IgD-negative memory B cell (primary cell): ENCODE measurements around the gene NOM1. TPM values are rescaled to one million over a fixed set of nuclear protein-coding genes. Genes with fewer than 3 reads are reported as not detected.

Experiments used
- H3K27ac Mint-ChIP-seq, 3 donors: one replicate each; pipeline ENCODE4 v1.8.0; 2020 to 2022; ENCODE audit warnings: mild to moderate bottlenecking in 3 of 3, mixed read lengths in 3 of 3, moderate library complexity in 1 of 3
- H3K27me3 Mint-ChIP-seq: one replicate; pipeline ENCODE4 v1.8.0; 2021; ENCODE audit warnings: mixed read lengths
- H3K36me3 Mint-ChIP-seq: one replicate; pipeline ENCODE4 v1.8.0; 2020; ENCODE audit warnings: mild to moderate bottlenecking, mixed read lengths
- H3K4me1 Mint-ChIP-seq, 3 donors: one replicate each; pipeline ENCODE4 v1.8.0; 2020 to 2022; ENCODE audit warnings: mixed read lengths in 3 of 3, mild to moderate bottlenecking in 1 of 3
- H3K4me3 Mint-ChIP-seq, 4 donors: one replicate each; pipeline ENCODE4 v1.8.0; 2020 to 2022; ENCODE audit warnings: mild to moderate bottlenecking in 4 of 4, mixed read lengths in 4 of 4, moderate library complexity in 3 of 4
- H3K9me3 Mint-ChIP-seq, 3 donors: one replicate each; pipeline ENCODE4 v1.8.0; 2020 to 2021; ENCODE audit warnings: mixed read lengths in 3 of 3, mild to moderate bottlenecking in 1 of 3
- polyA plus RNA-seq: library from polyadenylated mRNA; unstranded; fragments of 300-500 nt; fragmentation: Illumina TruSeq; gene quantifications from one replicate; pipeline ENCODE4 v1.2.3, GENCODE V29; 2021

The NOM1 gene
- polyA plus RNA-seq, 1 donor from 2014 or later = 9.4 TPM

GRCh38 chr7:156986378-156986777, 36.9 kb downstream of the NOM1 start:
- Mint-ChIP-seq H3K9me3 (no peaks in the 10 kb centered on the region), H3K27ac (no peak overlapping the region), H3K27me3 (peaks cover 3% of the 10 kb centered on the region), H3K4me1 (no peaks in the 10 kb centered on the region), H3K36me3 (no peaks in the 10 kb centered on the region), H3K4me3 (no peak overlapping the region)

GRCh38 chr7:156988343-156989185, 39.1 kb downstream of the NOM1 start:
- no peaks in the 10 kb centered on the region for H3K9me3 Mint-ChIP-seq
- H3K4me1 Mint-ChIP-seq = no peaks in the 10 kb centered on the region
- H3K27me3 Mint-ChIP-seq = peaks cover 10% of the 10 kb centered on the region
- H3K27ac Mint-ChIP-seq = no peak overlapping the region
- H3K4me3 Mint-ChIP-seq = no peak overlapping the region
- no peaks in the 10 kb centered on the region for H3K36me3 Mint-ChIP-seq

- H3K27ac Mint-ChIP-seq = no peak overlapping the region
- no peaks in the 10 kb centered on the region for H3K4me1 Mint-ChIP-seq
- peaks cover 18% of the 10 kb centered on the region for H3K27me3 Mint-ChIP-seq
- H3K9me3 Mint-ChIP-seq = no peaks in the 10 kb centered on the region
- H3K36me3 Mint-ChIP-seq = no peaks in the 10 kb centered on the region
- no peak overlapping the region for H3K4me3 Mint-ChIP-seq
Observed at GRCh38 chr7:156989766-156990535, 40.4 kb downstream of the NOM1 start.

GRCh38 chr7:156993021-156993924, 43.8 kb downstream of the NOM1 start:
- no peak overlapping the region for H3K4me3 Mint-ChIP-seq
- H3K27ac Mint-ChIP-seq = peak overlapping the region in 1 of 3 donors; percentile 28
- no peaks in the 10 kb centered on the region for H3K36me3 Mint-ChIP-seq
- no peaks in the 10 kb centered on the region for H3K9me3 Mint-ChIP-seq
- H3K4me1 Mint-ChIP-seq = no peaks in the 10 kb centered on the region
- peaks cover 43% of the 10 kb centered on the region for H3K27me3 Mint-ChIP-seq

- no peaks in the 10 kb centered on the region for H3K9me3 Mint-ChIP-seq
Observed at GRCh38 chr7:156993925-156994235, 44.4 kb downstream of the NOM1 start.

GRCh38 chr7:156994417-156994816, 44.9 kb downstream of the NOM1 start:
- peaks cover 48% of the 10 kb centered on the region for H3K27me3 Mint-ChIP-seq
- peak overlapping the region in 1 of 4 donors; percentile 37 for H3K4me3 Mint-ChIP-seq
- H3K4me1 Mint-ChIP-seq = peaks cover 0 to 2% (median 1%) of the 10 kb centered on the region in 3 donors
- no peaks in the 10 kb centered on the region for H3K9me3 Mint-ChIP-seq
- H3K27ac Mint-ChIP-seq = peak overlapping the region in 1 of 3 donors; percentile 43
- no peaks in the 10 kb centered on the region for H3K36me3 Mint-ChIP-seq

More at GRCh38 chr7:156993925-156994235, 44.4 kb downstream of the NOM1 start:
- no peaks in the 10 kb centered on the region for H3K36me3 Mint-ChIP-seq
- H3K4me1 Mint-ChIP-seq = no peaks in the 10 kb centered on the region
- no peak overlapping the region for H3K27ac Mint-ChIP-seq
- peaks cover 44% of the 10 kb centered on the region for H3K27me3 Mint-ChIP-seq
- peak overlapping the region in 1 of 4 donors; percentile 37 for H3K4me3 Mint-ChIP-seq

- Mint-ChIP-seq H3K27me3 (peaks cover 57% of the 10 kb centered on the region), H3K4me3 (peak overlapping the region; percentile 65 to 87 (median 74)), H3K36me3 (no peaks in the 10 kb centered on the region), H3K9me3 (peaks cover 0 to 2% (median 2%) of the 10 kb centered on the region in 3 donors), H3K4me1 (peaks cover 11 to 13% (median 13%) of the 10 kb centered on the region in 3 donors), H3K27ac (no peak overlapping the region)
Observed at GRCh38 chr7:156998988-156999957, 49.8 kb downstream of the NOM1 start.

GRCh38 chr7:156999958-157000726, 50.6 kb downstream of the NOM1 start:
- H3K27ac Mint-ChIP-seq = peak overlapping the region in 2 of 3 donors; percentile 4 to 14
- H3K4me1 Mint-ChIP-seq = peaks cover 14 to 19% (median 16%) of the 10 kb centered on the region in 3 donors
- H3K36me3 Mint-ChIP-seq = no peaks in the 10 kb centered on the region
- H3K4me3 Mint-ChIP-seq = peak overlapping the region; percentile 72 to 93 (median 82)
- H3K27me3 Mint-ChIP-seq = peaks cover 60% of the 10 kb centered on the region
- peaks cover 0 to 4% (median 2%) of the 10 kb centered on the region in 3 donors for H3K9me3 Mint-ChIP-seq

GRCh38 chr7:157000741-157001653, 51.5 kb downstream of the NOM1 start:
- peak overlapping the region; percentile 4 to 87 (median 14) for H3K27ac Mint-ChIP-seq
- H3K27me3 Mint-ChIP-seq = peaks cover 55% of the 10 kb centered on the region
- H3K9me3 Mint-ChIP-seq = peaks cover 0 to 4% (median 2%) of the 10 kb centered on the region in 3 donors
- H3K36me3 Mint-ChIP-seq = no peaks in the 10 kb centered on the region
- H3K4me3 Mint-ChIP-seq = peak overlapping the region; percentile 54 to 79 (median 76)
- H3K4me1 Mint-ChIP-seq = peaks cover 14 to 19% (median 16%) of the 10 kb centered on the region in 3 donors

- Mint-ChIP-seq H3K4me1 (peaks cover 14 to 19% (median 16%) of the 10 kb centered on the region in 3 donors), H3K36me3 (no peaks in the 10 kb centered on the region), H3K27me3 (peaks cover 51% of the 10 kb centered on the region), H3K27ac (peak overlapping the region; percentile 61 to 77 (median 76)), H3K9me3 (peaks cover 0 to 4% (median 2%) of the 10 kb centered on the region in 3 donors), H3K4me3 (peak overlapping the region in 3 of 4 donors; percentile 62 to 73 (median 73))
Observed at GRCh38 chr7:157001920-157002818, 52.7 kb downstream of the NOM1 start.

- H3K4me3 Mint-ChIP-seq = no peak overlapping the region
- H3K4me1 Mint-ChIP-seq = peaks cover 14 to 19% (median 16%) of the 10 kb centered on the region in 3 donors
- no peaks in the 10 kb centered on the region for H3K36me3 Mint-ChIP-seq
- H3K27me3 Mint-ChIP-seq = peaks cover 52% of the 10 kb centered on the region
- peak overlapping the region in 2 of 3 donors; percentile 27 to 84 for H3K27ac Mint-ChIP-seq
- peaks cover 0 to 4% (median 2%) of the 10 kb centered on the region in 3 donors for H3K9me3 Mint-ChIP-seq
Observed at GRCh38 chr7:157002819-157003421, 53.4 kb downstream of the NOM1 start.
